WTC11 (cell line): ENCODE results near the gene ANKMY2. TPM values are rescaled to one million over a fixed set of nuclear protein-coding genes. Genes with fewer than 3 reads are reported as not detected.

ENCODE experiments used
- ATAC-seq: fragments of 200-7000 bp; cut with Tn5 transposase; 2 replicates; pipeline ENCODE4 v1.10.0; 2021; ENCODE audit warnings: mild to moderate bottlenecking, moderate library complexity
- CTCF ChIA-PET: fragments of 300-600 bp; sonication (Branson Sonifier 250); formaldehyde crosslinking; loops from one replicate; lab custom pipeline; 2021; ENCODE audit warnings: antibody characterized with exemption; lab: Charles Lee
- POLR2A ChIA-PET: fragments of 350-600 bp; sonication (Branson Sonifier 250); formaldehyde crosslinking; loops from one replicate; lab custom pipeline; 2021; ENCODE audit warnings: antibody characterized with exemption; lab: Charles Lee
- DNase-seq: peaks from one replicate; pipeline ENCODE4 v3.0.0; 2021; ENCODE audit warnings: low spot score
- H3K27ac Mint-ChIP-seq: 2 replicates; pipeline ENCODE4 v1.8.0; 2021; ENCODE audit warnings: mixed read lengths
- H3K27me3 Mint-ChIP-seq: 2 replicates; pipeline ENCODE4 v1.8.0; 2021; ENCODE audit warnings: low read depth, mild to moderate bottlenecking, moderate library complexity, mixed read lengths
- H3K36me3 Mint-ChIP-seq: 2 replicates; pipeline ENCODE4 v1.8.0; 2021; ENCODE audit warnings: mixed read lengths
- H3K4me1 Mint-ChIP-seq: 2 replicates; pipeline ENCODE4 v1.8.0; 2022; ENCODE audit warnings: mixed read lengths
- H3K4me3 Mint-ChIP-seq: 2 replicates; pipeline ENCODE4 v1.8.0; 2021; ENCODE audit warnings: mild to moderate bottlenecking, moderate library complexity, mixed read lengths
- H3K9me3 Mint-ChIP-seq: 2 replicates; pipeline ENCODE4 v1.8.0; 2021; ENCODE audit warnings: mixed read lengths
- ATF1 ChIP-seq: sonication (generic); formaldehyde crosslinking; IDR thresholded peaks from 2 replicates; pipeline ENCODE4 v1.8.1; 2023; ENCODE audit warnings: mild to moderate bottlenecking, moderate library complexity, missing genetic modification reagents
- ATF6 ChIP-seq: sonication (generic); formaldehyde crosslinking; IDR thresholded peaks from 2 replicates; pipeline ENCODE4 v1.8.1; 2023; ENCODE audit warnings: mild to moderate bottlenecking, missing genetic modification reagents
- E2F5 ChIP-seq: sonication (generic); formaldehyde crosslinking; IDR thresholded peaks from 2 replicates; pipeline ENCODE4 v1.8.1; 2022; ENCODE audit warnings: mild to moderate bottlenecking, moderate library complexity, missing genetic modification reagents
- FOXK1 ChIP-seq: sonication (generic); formaldehyde crosslinking; IDR thresholded peaks from 2 replicates; pipeline ENCODE4 v1.8.0; 2022; ENCODE audit warnings: mild to moderate bottlenecking, moderate library complexity, missing genetic modification reagents
- HMGA2 ChIP-seq: fragments of 250-450 bp; sonication (Bioruptor Pico); IDR thresholded peaks from 2 replicates; pipeline ENCODE4 v1.4.0; 2021; ENCODE audit warnings: mild to moderate bottlenecking, moderate library complexity
- JAZF1 ChIP-seq: fragments of 250-450 bp; sonication (Bioruptor Pico); IDR thresholded peaks from 2 replicates; pipeline ENCODE4 v1.9.0; 2021; ENCODE audit warnings: moderate library complexity, mild to moderate bottlenecking, inconsistent platforms
- NR1H2 ChIP-seq: sonication (generic); formaldehyde crosslinking; IDR thresholded peaks from 2 replicates; pipeline ENCODE4 v1.9.0; 2021; ENCODE audit warnings: mild to moderate bottlenecking, moderate library complexity, missing genetic modification reagents
- NR2C2 ChIP-seq: sonication (generic); formaldehyde crosslinking; IDR thresholded peaks from 2 replicates; pipeline ENCODE4 v1.8.0; 2022; ENCODE audit warnings: mild to moderate bottlenecking, missing genetic modification reagents
- USF1 ChIP-seq: sonication (generic); formaldehyde crosslinking; IDR thresholded peaks from 2 replicates; pipeline ENCODE4 v1.8.0; 2022; ENCODE audit warnings: mild to moderate bottlenecking, missing genetic modification reagents
- ZBTB21 ChIP-seq: sonication (generic); formaldehyde crosslinking; IDR thresholded peaks from 2 replicates; pipeline ENCODE4 v1.8.1; 2023; ENCODE audit warnings: mild to moderate bottlenecking, missing genetic modification reagents, borderline replicate concordance
- ZNF317 ChIP-seq: sonication (generic); formaldehyde crosslinking; IDR thresholded peaks from 2 replicates; pipeline ENCODE4 v1.8.1; 2023; ENCODE audit warnings: low read depth, mild to moderate bottlenecking, moderate library complexity, missing genetic modification reagents, borderline replicate concordance
- ZNF396 ChIP-seq: fragments of 250-450 bp; sonication (Bioruptor Pico); IDR thresholded peaks from 2 replicates; pipeline ENCODE4 v1.8.0; 2021; ENCODE audit warnings: mild to moderate bottlenecking, moderate library complexity, borderline replicate concordance
- ZNF512 ChIP-seq: sonication (generic); formaldehyde crosslinking; IDR thresholded peaks from 2 replicates; pipeline ENCODE4 v1.8.1; 2022; ENCODE audit warnings: missing genetic modification reagents, borderline replicate concordance
- total RNA-seq: library from RNA; stranded (reverse); gene quantifications from 3 replicates; pipeline ENCODE4 v1.2.3, GENCODE V29; 2021
- TF ChIP-seq, protein P1 (sequence below): fragments of 250-450 bp; sonication (Bioruptor Pico); IDR thresholded peaks from 2 replicates; pipeline ENCODE4 v1.9.0; 2021; ENCODE audit warnings: mild to moderate bottlenecking
- TF ChIP-seq, protein P2 (sequence below): sonication (generic); formaldehyde crosslinking; IDR thresholded peaks from 2 replicates; pipeline ENCODE4 v1.8.0; 2023; ENCODE audit warnings: missing genetic modification reagents
- TF ChIP-seq, protein P3 (sequence below): fragments of 250-450 bp; sonication (Bioruptor Pico); IDR thresholded peaks from 2 replicates; pipeline ENCODE4 v1.9.0; 2021; ENCODE audit warnings: mild to moderate bottlenecking, borderline replicate concordance
- TF ChIP-seq, protein P4 (sequence below): fragments of 250-450 bp; sonication (Bioruptor Pico); IDR thresholded peaks from 2 replicates; pipeline ENCODE4 v2.1.2; 2022; ENCODE audit warnings: mild to moderate bottlenecking, moderate library complexity

Gene ANKMY2
- total RNA-seq, 1 experiment from 2014 or later, result 13.6 TPM

GRCh38 chr7:16644157-16644556 is 1.4 kb downstream of the ANKMY2 start (continued):
- no peak for TF ChIP-seq USF1
- TF ChIP-seq HMGA2, result no peak
- TF ChIP-seq, protein P1, sequence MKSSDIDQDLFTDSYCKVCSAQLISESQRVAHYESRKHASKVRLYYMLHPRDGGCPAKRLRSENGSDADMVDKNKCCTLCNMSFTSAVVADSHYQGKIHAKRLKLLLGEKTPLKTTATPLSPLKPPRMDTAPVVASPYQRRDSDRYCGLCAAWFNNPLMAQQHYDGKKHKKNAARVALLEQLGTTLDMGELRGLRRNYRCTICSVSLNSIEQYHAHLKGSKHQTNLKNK, result no peak
- TF ChIP-seq, protein P2, sequence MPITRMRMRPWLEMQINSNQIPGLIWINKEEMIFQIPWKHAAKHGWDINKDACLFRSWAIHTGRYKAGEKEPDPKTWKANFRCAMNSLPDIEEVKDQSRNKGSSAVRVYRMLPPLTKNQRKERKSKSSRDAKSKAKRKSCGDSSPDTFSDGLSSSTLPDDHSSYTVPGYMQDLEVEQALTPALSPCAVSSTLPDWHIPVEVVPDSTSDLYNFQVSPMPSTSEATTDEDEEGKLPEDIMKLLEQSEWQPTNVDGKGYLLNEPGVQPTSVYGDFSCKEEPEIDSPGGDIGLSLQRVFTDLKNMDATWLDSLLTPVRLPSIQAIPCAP, result no peak

- DNase-seq (no peak), ATAC-seq (peak; percentile 65)
- ChIA-PET POLR2A (no interaction called here), CTCF (no interaction called here)
- Mint-ChIP-seq H3K4me1 (peaks cover 26% of the 10 kb centered on the region), H3K27ac (peak overlapping the region; percentile 71), H3K27me3 (no peaks in the 10 kb centered on the region), H3K4me3 (no peak overlapping the region), H3K9me3 (no peaks in the 10 kb centered on the region), H3K36me3 (no peaks in the 10 kb centered on the region)
- TF ChIP-seq, protein P2, result no peak
- no peak for TF ChIP-seq NR1H2 (CRISPR knock-in tag)
These were observed 7.0 kb downstream of the ANKMY2 start for GRCh38 chr7:16638282-16639280.

DNA sequence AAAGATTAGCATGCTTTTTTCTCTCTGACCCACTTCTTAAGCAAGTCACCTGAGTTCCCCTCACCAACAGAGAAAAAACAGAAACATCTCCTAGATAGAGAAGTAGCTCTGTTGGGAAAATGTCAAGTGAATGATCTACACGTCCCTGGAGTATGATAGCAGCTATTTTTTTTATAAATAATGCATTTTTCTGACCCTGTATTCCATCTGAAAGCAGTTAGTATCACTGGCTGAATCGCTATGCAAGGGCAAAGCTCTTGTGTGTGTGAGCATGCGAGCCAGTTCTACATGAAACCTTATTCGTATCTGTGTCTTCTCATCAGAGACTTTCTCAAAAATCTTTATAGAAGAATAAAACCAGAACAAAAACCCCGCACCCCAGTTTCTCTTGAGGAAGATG is 8.2 kb downstream of the ANKMY2 start:
- H3K27me3 Mint-ChIP-seq, result no peaks in the 10 kb centered on the region
- ChIA-PET CTCF (interaction anchor here (0.7 to 1.2 kb wide), 2 partner anchors 20 to 58 kb away, joined by 4 to 5 read pairs; no protein-coding TSS in a partner anchor), POLR2A (no interaction called here)
- no peak overlapping the region for H3K27ac Mint-ChIP-seq
- peaks cover 25% of the 10 kb centered on the region for H3K4me1 Mint-ChIP-seq
- peaks cover under 1% of the 10 kb centered on the region; the same call in 1 of the 2 replicates for H3K36me3 Mint-ChIP-seq
- DNase-seq, result no peak
- ATAC-seq, result no peak
- no peaks in the 10 kb centered on the region for H3K9me3 Mint-ChIP-seq
- H3K4me3 Mint-ChIP-seq, result no peak overlapping the region
- TF ChIP-seq JAZF1, result no peak
- no peak for TF ChIP-seq NR2C2 (CRISPR knock-in tag)
- TF ChIP-seq, protein P3, sequence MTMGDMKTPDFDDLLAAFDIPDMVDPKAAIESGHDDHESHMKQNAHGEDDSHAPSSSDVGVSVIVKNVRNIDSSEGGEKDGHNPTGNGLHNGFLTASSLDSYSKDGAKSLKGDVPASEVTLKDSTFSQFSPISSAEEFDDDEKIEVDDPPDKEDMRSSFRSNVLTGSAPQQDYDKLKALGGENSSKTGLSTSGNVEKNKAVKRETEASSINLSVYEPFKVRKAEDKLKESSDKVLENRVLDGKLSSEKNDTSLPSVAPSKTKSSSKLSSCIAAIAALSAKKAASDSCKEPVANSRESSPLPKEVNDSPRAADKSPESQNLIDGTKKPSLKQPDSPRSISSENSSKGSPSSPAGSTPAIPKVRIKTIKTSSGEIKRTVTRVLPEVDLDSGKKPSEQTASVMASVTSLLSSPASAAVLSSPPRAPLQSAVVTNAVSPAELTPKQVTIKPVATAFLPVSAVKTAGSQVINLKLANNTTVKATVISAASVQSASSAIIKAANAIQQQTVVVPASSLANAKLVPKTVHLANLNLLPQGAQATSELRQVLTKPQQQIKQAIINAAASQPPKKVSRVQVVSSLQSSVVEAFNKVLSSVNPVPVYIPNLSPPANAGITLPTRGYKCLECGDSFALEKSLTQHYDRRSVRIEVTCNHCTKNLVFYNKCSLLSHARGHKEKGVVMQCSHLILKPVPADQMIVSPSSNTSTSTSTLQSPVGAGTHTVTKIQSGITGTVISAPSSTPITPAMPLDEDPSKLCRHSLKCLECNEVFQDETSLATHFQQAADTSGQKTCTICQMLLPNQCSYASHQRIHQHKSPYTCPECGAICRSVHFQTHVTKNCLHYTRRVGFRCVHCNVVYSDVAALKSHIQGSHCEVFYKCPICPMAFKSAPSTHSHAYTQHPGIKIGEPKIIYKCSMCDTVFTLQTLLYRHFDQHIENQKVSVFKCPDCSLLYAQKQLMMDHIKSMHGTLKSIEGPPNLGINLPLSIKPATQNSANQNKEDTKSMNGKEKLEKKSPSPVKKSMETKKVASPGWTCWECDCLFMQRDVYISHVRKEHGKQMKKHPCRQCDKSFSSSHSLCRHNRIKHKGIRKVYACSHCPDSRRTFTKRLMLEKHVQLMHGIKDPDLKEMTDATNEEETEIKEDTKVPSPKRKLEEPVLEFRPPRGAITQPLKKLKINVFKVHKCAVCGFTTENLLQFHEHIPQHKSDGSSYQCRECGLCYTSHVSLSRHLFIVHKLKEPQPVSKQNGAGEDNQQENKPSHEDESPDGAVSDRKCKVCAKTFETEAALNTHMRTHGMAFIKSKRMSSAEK (CRISPR knock-in tag), result no peak
- TF ChIP-seq ZNF317 (CRISPR knock-in tag), result no peak
- no peak for TF ChIP-seq ZNF396 (CRISPR knock-in tag)
- no peak for TF ChIP-seq ZBTB21 (CRISPR knock-in tag)
- no peak for TF ChIP-seq E2F5 (CRISPR knock-in tag)
- TF ChIP-seq FOXK1 (CRISPR knock-in tag), result no peak
- TF ChIP-seq ZNF512 (CRISPR knock-in tag), result no peak
- TF ChIP-seq ATF6 (CRISPR knock-in tag), result no peak
- TF ChIP-seq, protein P4, sequence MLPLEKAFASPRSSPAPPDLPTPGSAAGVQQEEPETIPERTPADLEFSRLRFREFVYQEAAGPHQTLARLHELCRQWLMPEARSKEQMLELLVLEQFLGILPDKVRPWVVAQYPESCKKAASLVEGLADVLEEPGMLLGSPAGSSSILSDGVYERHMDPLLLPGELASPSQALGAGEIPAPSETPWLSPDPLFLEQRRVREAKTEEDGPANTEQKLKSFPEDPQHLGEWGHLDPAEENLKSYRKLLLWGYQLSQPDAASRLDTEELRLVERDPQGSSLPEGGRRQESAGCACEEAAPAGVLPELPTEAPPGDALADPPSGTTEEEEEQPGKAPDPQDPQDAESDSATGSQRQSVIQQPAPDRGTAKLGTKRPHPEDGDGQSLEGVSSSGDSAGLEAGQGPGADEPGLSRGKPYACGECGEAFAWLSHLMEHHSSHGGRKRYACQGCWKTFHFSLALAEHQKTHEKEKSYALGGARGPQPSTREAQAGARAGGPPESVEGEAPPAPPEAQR (CRISPR knock-in tag), result no peak
- TF ChIP-seq ATF1 (CRISPR knock-in tag), result no peak
- TF ChIP-seq HMGA2, result no peak
